ENCODE measurements around the gene MPP3.

Gene MPP3

DNA sequence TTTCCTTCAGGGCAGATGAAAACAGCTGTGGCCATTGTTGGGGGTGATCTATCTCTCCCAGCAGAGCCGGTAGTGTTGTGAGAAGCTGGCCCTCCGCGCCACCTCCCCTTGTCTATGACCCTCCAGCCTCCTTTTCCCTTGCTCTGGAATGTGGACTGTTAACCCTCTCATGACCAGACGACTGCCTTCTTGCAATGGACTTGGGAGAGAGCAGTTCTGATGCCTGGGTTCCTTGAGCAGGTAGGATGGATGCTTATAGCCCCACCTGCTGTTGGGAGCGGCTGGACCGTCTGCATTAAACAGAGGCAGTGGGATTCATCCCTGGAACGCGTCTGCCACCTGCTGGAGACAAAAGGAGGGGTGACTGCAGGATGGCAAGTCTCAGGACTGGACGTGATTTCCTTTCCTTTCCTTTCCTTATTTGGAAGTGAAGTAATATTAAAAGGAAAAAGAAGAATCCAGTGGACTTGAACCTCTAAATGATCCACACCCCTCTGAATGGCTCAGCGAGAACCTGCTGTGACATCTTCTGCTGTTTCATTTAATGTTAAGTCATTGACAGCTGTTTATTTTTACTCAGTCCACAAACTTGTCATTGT, 72.6 kb downstream of the MPP3 start (continued):
- TF ChIP-seq ZNF239 (tag by site-specific recombination; IDR thresholded peaks at IDR 0.05), result no peak
- TF ChIP-seq ZNF341 (tag by site-specific recombination; IDR thresholded peaks at IDR 0.05; ENCODE audit: low read depth), result peak; percentile 27; the same call in 1 of the 2 replicates
- no peak for TF ChIP-seq ZNF169 (tag by site-specific recombination; IDR thresholded peaks at IDR 0.05)
- TF ChIP-seq KLF10 (tag by site-specific recombination; IDR thresholded peaks at IDR 0.05), result no peak; the same call in 1 of the 2 replicates
- TF ChIP-seq TRIM28 (IDR thresholded peaks at IDR 0.05; ENCODE audit: borderline replicate concordance, low read length), result 0 out of 2 replicates have a peak, but pooled peaks have one; percentile 39
- TF ChIP-seq ZNF701 (tag by site-specific recombination; IDR thresholded peaks at IDR 0.05), result no peak

DNA sequence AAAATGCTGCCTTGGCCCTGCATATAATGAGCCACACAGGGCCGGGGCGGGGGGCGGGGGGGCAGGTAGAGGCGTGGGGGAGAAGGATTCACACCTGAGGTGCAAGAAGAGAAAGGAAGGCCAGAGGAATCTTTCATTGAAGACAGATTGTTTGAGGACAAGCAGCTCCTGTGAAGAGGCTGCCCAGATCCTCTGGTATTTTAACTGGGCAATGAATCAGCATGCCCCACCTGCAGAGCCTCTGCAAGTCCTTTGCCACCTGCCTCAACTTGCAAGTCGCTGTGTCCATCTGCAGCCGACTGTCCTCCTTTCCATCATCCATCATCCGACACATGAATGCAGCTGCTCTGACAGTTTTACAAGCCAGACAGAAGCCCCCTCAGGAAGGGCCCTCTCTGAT, 73.1 kb downstream of the MPP3 start:
- Histone ChIP-seq H3K4me3 (ENCODE audit: low read depth, low read length) (no peak overlapping the region), H3K4me1 (ENCODE audit: control insufficient read depth, insufficient read depth, low read length) (peaks cover 2% of the 10 kb centered on the region; the same call in 1 of the 2 replicates), H3K27ac (ENCODE audit: extremely low read depth, low read depth, low read length) (no peak overlapping the region), H3K9me3 (ENCODE audit: control insufficient read depth, insufficient read depth, low read depth, low read length) (no peaks in the 10 kb centered on the region), H3K36me3 (ENCODE audit: control insufficient read depth in 2 of 2, insufficient read depth in 1 of 2, low read length in 2 of 2) (no peaks in the 10 kb centered on the region)
- CTCF ChIA-PET, result interaction anchor here (0.6 to 6.9 kb wide), 39 partner anchors 8 to 1066 kb away, joined by 3 to 132 read pairs (median 5); partner anchors contain the start of genes CFAP97D1, DHX8 and ETV4
- POLR2A ChIA-PET, result interaction anchor here (1.8 kb wide), 1 partner anchor 65 kb away, joined by 8 read pairs; no protein-coding TSS in a partner anchor
- no peak for TF ChIP-seq KLF10 (tag by site-specific recombination; IDR thresholded peaks at IDR 0.05)
- TF ChIP-seq ZNF777 (tag by site-specific recombination; IDR thresholded peaks at IDR 0.05; ENCODE audit: borderline replicate concordance), result no peak

DNA sequence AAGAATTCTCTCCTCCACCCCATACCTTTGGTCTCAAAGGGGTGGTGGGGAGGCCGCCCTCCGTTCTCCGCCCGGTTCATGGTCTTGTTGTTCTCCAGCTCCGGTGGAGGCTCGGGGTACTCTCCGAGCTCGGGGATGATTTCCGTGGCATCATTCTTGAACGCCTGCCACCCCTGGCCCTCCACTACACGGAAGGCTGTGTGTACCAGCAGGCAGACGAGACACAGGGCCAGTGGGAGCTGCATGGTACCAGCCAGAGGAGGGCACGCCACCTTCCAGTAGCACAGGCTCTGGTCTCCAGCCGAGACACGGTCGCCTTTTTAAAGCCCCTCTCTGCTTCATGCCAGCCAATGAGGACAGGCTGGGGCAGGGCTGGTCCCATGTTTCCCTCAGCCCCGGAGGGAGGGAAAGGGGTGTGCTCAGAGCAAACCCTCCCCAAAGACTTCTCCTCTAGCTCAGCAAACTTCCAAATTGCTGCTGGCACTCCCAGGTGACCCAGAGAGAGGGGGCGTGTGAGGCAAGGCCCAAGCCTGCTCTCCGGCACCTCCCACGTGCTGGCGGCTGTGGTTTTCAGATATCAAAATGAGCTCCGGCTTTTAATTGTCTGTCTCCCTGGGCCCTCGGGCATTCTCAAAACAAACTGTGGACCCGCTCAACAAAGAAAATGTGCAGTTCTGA, 74.3 kb downstream of the MPP3 start, which contains the start of gene SOST:
Gene SOST (minus strand): TSS at position 295 of the 678 bp plus-strand sequence. CDS start 50 bp downstream, at position 245.
- Histone ChIP-seq H3K4me1 (ENCODE audit: control insufficient read depth, insufficient read depth, low read length) (peaks cover 5% of the 10 kb centered on the region; the same call in 1 of the 2 replicates), H3K36me3 (ENCODE audit: control insufficient read depth in 2 of 2, insufficient read depth in 1 of 2, low read length in 2 of 2) (no peaks in the 10 kb centered on the region), H3K27ac (ENCODE audit: extremely low read depth, low read depth, low read length) (no peak within 1 kb of the TSS; the same call in 1 of the 2 replicates), H3K9me3 (ENCODE audit: control insufficient read depth, insufficient read depth, low read depth, low read length) (no peaks in the 10 kb centered on the region), H3K4me3 (ENCODE audit: low read depth, low read length) (no peak within 1 kb of the TSS)
- TF ChIP-seq, protein P1, sequence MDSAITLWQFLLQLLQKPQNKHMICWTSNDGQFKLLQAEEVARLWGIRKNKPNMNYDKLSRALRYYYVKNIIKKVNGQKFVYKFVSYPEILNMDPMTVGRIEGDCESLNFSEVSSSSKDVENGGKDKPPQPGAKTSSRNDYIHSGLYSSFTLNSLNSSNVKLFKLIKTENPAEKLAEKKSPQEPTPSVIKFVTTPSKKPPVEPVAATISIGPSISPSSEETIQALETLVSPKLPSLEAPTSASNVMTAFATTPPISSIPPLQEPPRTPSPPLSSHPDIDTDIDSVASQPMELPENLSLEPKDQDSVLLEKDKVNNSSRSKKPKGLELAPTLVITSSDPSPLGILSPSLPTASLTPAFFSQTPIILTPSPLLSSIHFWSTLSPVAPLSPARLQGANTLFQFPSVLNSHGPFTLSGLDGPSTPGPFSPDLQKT (IDR thresholded peaks at IDR 0.05; ENCODE audit: borderline replicate concordance, low read depth, low read length), result no peak
- TF ChIP-seq GLIS1 (tag by site-specific recombination; IDR thresholded peaks at IDR 0.05), result peak; percentile 47; the same call in 1 of the 2 replicates
- TF ChIP-seq, protein P2, sequence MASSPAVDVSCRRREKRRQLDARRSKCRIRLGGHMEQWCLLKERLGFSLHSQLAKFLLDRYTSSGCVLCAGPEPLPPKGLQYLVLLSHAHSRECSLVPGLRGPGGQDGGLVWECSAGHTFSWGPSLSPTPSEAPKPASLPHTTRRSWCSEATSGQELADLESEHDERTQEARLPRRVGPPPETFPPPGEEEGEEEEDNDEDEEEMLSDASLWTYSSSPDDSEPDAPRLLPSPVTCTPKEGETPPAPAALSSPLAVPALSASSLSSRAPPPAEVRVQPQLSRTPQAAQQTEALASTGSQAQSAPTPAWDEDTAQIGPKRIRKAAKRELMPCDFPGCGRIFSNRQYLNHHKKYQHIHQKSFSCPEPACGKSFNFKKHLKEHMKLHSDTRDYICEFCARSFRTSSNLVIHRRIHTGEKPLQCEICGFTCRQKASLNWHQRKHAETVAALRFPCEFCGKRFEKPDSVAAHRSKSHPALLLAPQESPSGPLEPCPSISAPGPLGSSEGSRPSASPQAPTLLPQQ (tag by site-specific recombination; IDR thresholded peaks at IDR 0.05), result 0 out of 2 replicates have a peak, but pooled peaks have one; percentile 29
- peak; percentile 50 for TF ChIP-seq KLF9 (tag by site-specific recombination; IDR thresholded peaks at IDR 0.05; ENCODE audit: low read depth)
- peak; percentile 53 for TF ChIP-seq SP2 (tag by site-specific recombination; IDR thresholded peaks at IDR 0.05)
- peak; percentile 34; the same call in 1 of the 2 replicates for TF ChIP-seq KLF16 (tag by site-specific recombination; IDR thresholded peaks at IDR 0.05)
- TF ChIP-seq EGR2 (tag by site-specific recombination; IDR thresholded peaks at IDR 0.05; ENCODE audit: low read depth), result peak; percentile 77
- 0 out of 2 replicates have a peak, but pooled peaks have one; percentile 44 for TF ChIP-seq SP7 (tag by site-specific recombination; IDR thresholded peaks at IDR 0.05)
- TF ChIP-seq ZNF169 (tag by site-specific recombination; IDR thresholded peaks at IDR 0.05), result no peak
- TF ChIP-seq, protein P3, sequence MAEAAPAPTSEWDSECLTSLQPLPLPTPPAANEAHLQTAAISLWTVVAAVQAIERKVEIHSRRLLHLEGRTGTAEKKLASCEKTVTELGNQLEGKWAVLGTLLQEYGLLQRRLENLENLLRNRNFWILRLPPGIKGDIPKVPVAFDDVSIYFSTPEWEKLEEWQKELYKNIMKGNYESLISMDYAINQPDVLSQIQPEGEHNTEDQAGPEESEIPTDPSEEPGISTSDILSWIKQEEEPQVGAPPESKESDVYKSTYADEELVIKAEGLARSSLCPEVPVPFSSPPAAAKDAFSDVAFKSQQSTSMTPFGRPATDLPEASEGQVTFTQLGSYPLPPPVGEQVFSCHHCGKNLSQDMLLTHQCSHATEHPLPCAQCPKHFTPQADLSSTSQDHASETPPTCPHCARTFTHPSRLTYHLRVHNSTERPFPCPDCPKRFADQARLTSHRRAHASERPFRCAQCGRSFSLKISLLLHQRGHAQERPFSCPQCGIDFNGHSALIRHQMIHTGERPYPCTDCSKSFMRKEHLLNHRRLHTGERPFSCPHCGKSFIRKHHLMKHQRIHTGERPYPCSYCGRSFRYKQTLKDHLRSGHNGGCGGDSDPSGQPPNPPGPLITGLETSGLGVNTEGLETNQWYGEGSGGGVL (tag by site-specific recombination; IDR thresholded peaks at IDR 0.05), result peak; percentile 46; the same call in 1 of the 2 replicates
- no peak for TF ChIP-seq ZNF776 (tag by site-specific recombination; IDR thresholded peaks at IDR 0.05; ENCODE audit: borderline replicate concordance)
- TF ChIP-seq ZNF335 (tag by site-specific recombination; conservative IDR thresholded peaks at IDR 0.05), result 0 out of 2 replicates have a peak, but pooled peaks have one; percentile 30
- peak; percentile 31; the same call in 1 of the 2 replicates for TF ChIP-seq KLF1 (tag by site-specific recombination; IDR thresholded peaks at IDR 0.05)
- peak; percentile 84 for TF ChIP-seq ZFHX2 (tag by site-specific recombination; conservative IDR thresholded peaks at IDR 0.05)
- TF ChIP-seq ZNF341 (tag by site-specific recombination; IDR thresholded peaks at IDR 0.05; ENCODE audit: low read depth), result 0 out of 2 replicates have a peak, but pooled peaks have one; percentile 36
- peak; percentile 71; the same call in 1 of the 2 replicates for TF ChIP-seq KLF10 (tag by site-specific recombination; IDR thresholded peaks at IDR 0.05)
- POLR2A ChIA-PET, result interaction anchor here (0.7 to 2.1 kb wide), 5 partner anchors 45 to 64 kb away, joined by 3 to 8 read pairs (median 4); no protein-coding TSS in a partner anchor
- CTCF ChIA-PET, result interaction anchor here (0.6 to 6.9 kb wide), 18 partner anchors 8 to 365 kb away, joined by 3 to 132 read pairs (median 8); partner anchors contain the start of genes CD300LG, CFAP97D1 and DHX8
